GM12878 (cell line): Measurements from ENCODE around the gene LMAN1L. TPM values are rescaled to one million over a fixed set of nuclear protein-coding genes. Genes with fewer than 3 reads are reported as not detected.

ENCODE experiments used
- ATAC-seq: fragments of 200-7000 bp; cut with Tn5 transposase; 3 replicates; pipeline ENCODE4 v1.9.1; 2020; ENCODE audit warnings: mild to moderate bottlenecking, moderate library complexity
- BruUV-seq: library from RNA; stranded (reverse); fragments of 400-500 nt; replicated peaks from 2 replicates; lab custom pipeline; 2021; lab: Mats Ljungman, UMichigan
- CTCF ChIA-PET: fragments of 300-600 bp; sonication (Branson Sonifier 250); formaldehyde crosslinking; extraction: SDS; loops from one replicate; lab custom pipeline; 2021; ENCODE audit warnings: inconsistent platforms; lab: Yijun Ruan, JAX
- POLR2A ChIA-PET: fragments of 350-600 bp; formaldehyde crosslinking; extraction: SDS; loops from one replicate; lab custom pipeline; 2021; ENCODE audit warnings: inconsistent platforms; lab: Charles Lee
- RAD21 ChIA-PET: fragments of 300-600 bp; sonication (Branson Sonifier 250); formaldehyde crosslinking; loops from one replicate; lab custom pipeline; 2023; ENCODE audit warnings: antibody characterized with exemption; ENCODE audit not compliant: unreplicated experiment; lab: Charles Lee
- SMC1A ChIA-PET: fragments of 300-600 bp; sonication (Branson Sonifier 250); formaldehyde crosslinking; loops from one replicate; lab custom pipeline; 2023; ENCODE audit not compliant: unreplicated experiment, uncharacterized antibody; lab: Charles Lee
- DNase-seq: peaks from one replicate; pipeline ENCODE4 v3.0.0-alpha.2; 2011; ENCODE audit warnings: low read depth, low spot score
- FAIRE-seq: peaks from 3 replicates; lab custom pipeline; 2011; peaks lifted over from hg19 to GRCh38; lab: Jason Lieb, UNC
- H2AFZ ChIP-seq: 2 replicates; pipeline ENCODE4 v1.6.0; 2011; ENCODE audit warnings: low read depth, low read length, control low read depth; ENCODE audit not compliant: control insufficient read depth
- H3K27ac ChIP-seq: 2 replicates; pipeline ENCODE4 v1.5.1; 2011; ENCODE audit warnings: control low read depth; ENCODE audit not compliant: control insufficient read depth, insufficient read depth
- H3K27me3 ChIP-seq, 2 experiments: replicated peaks in 1 of 2; 2 replicates each; pipeline versions ENCODE4 v1.6.0 to v1.6.1; 2011; ENCODE audit warnings: low read length in 1 of 2; ENCODE audit not compliant: control insufficient read depth in 2 of 2, insufficient read depth in 2 of 2
- H3K36me3 ChIP-seq, 2 experiments: 2 replicates each; pipeline ENCODE4 v1.5.1; 2011; ENCODE audit warnings: low read length in 1 of 2; ENCODE audit not compliant: control insufficient read depth in 2 of 2, insufficient read depth in 2 of 2
- H3K4me1 ChIP-seq: 2 replicates; pipeline ENCODE4 v1.6.1; 2011; ENCODE audit warnings: mild to moderate bottlenecking, low read length, moderate library complexity, mixed read lengths; ENCODE audit not compliant: control insufficient read depth, insufficient read depth
- H3K4me2 ChIP-seq: 2 replicates; pipeline ENCODE4 v1.6.0; 2011; ENCODE audit warnings: control low read depth; ENCODE audit not compliant: control insufficient read depth, insufficient read depth
- H3K4me3 ChIP-seq: fragments of 200-600 bp; sonication (generic); 2 replicates; pipeline ENCODE4 v1.5.1; 2016
- H3K79me2 ChIP-seq: 2 replicates; pipeline ENCODE4 v1.6.0; 2011; ENCODE audit warnings: low read length; ENCODE audit not compliant: control insufficient read depth, insufficient read depth
- H3K9ac ChIP-seq: 2 replicates; pipeline ENCODE4 v1.8.0; 2011; ENCODE audit warnings: low read length, control low read depth, mixed read lengths; ENCODE audit not compliant: control insufficient read depth, insufficient read depth
- H3K9me3 ChIP-seq: replicated peaks from 3 replicates; pipeline ENCODE4 v1.5.1; 2011; ENCODE audit warnings: mild to moderate bottlenecking, low read length; ENCODE audit not compliant: control insufficient read depth, insufficient read depth
- H4K20me1 ChIP-seq: 2 replicates; pipeline ENCODE4 v1.6.0; 2011; ENCODE audit not compliant: control insufficient read depth, insufficient read depth
- ASH2L ChIP-seq: fragments of 300-600, 200-600 bp; sonication (generic); IDR thresholded peaks from 2 replicates; pipeline ENCODE4 v1.6.1; 2017; ENCODE audit warnings: low read depth, mild to moderate bottlenecking, borderline replicate concordance
- ATF7 ChIP-seq: fragments of 450-650 bp; IDR thresholded peaks from 2 replicates; pipeline ENCODE4 v1.6.1; 2016; ENCODE audit warnings: low read depth, mild to moderate bottlenecking
- CBFB ChIP-seq: IDR thresholded peaks from 2 replicates; pipeline ENCODE4 v1.6.1; 2016; ENCODE audit warnings: antibody characterized with exemption, low read depth
- CBX5 ChIP-seq: sonication (generic); IDR thresholded peaks from 2 replicates; pipeline ENCODE4 v1.6.1; 2016; ENCODE audit warnings: low read depth, moderate library complexity, mild to moderate bottlenecking, inconsistent platforms
- EED ChIP-seq: sonication (generic); IDR thresholded peaks from 2 replicates; pipeline ENCODE4 v1.6.1; 2016; ENCODE audit warnings: antibody characterized with exemption, low read depth
- KAT2A ChIP-seq: conservative IDR thresholded peaks from 2 replicates; pipeline ENCODE4 v1.6.1; 2011; ENCODE audit warnings: low read depth, low read length; ENCODE audit not compliant: control insufficient read depth
- MXI1 ChIP-seq: fragments of 150-350 bp; IDR thresholded peaks from 2 replicates; pipeline ENCODE4 v1.6.1; 2011; ENCODE audit warnings: low read depth, mild to moderate bottlenecking, inconsistent platforms, low read length, improper control_type of control experiment
- NR2F1 ChIP-seq: fragments of 450-650 bp; conservative IDR thresholded peaks from 2 replicates; pipeline ENCODE4 v1.6.1; 2017; ENCODE audit warnings: mild to moderate bottlenecking
- NRF1 ChIP-seq: conservative IDR thresholded peaks from 2 replicates; pipeline ENCODE4 v1.6.1; 2011; ENCODE audit warnings: mild to moderate bottlenecking, low read depth, low read length, improper control_type of control experiment
- PAX5 ChIP-seq: IDR thresholded peaks from 2 replicates; pipeline ENCODE4 v1.6.1; 2011; ENCODE audit warnings: low read depth, low read length, borderline replicate concordance
- PAX8 ChIP-seq: fragments of 450-650 bp; IDR thresholded peaks from 2 replicates; pipeline ENCODE4 v1.6.1; 2017; ENCODE audit warnings: mild to moderate bottlenecking, moderate library complexity
- POLR2AphosphoS5 ChIP-seq: IDR thresholded peaks from 2 replicates; pipeline ENCODE4 v1.6.1; 2011; ENCODE audit warnings: mild to moderate bottlenecking, low read length, inconsistent platforms
- RUNX3 ChIP-seq: IDR thresholded peaks from 2 replicates; pipeline ENCODE4 v1.6.1; 2012; ENCODE audit warnings: low read length, inconsistent platforms
- SMAD5 ChIP-seq: IDR thresholded peaks from 2 replicates; pipeline ENCODE4 v1.6.1; 2016; ENCODE audit warnings: antibody characterized with exemption, low read depth
- WRNIP1 ChIP-seq: IDR thresholded peaks from 2 replicates; pipeline ENCODE4 v1.6.1; 2011; ENCODE audit warnings: low read depth, low read length, improper control_type of control experiment, borderline replicate concordance
- WGBS: methylation state at CpG from one replicate; pipeline ENCODE4 v1.1.6; 2016; ENCODE audit warnings: low lambda C conversion rate; ENCODE audit not compliant: insufficient replicate concordance, insufficient coverage; ENCODE audit errors: missing lambda C conversion rate; 5-methylcytosine and 5-hydroxymethylcytosine counted together
- in situ Hi-C: fragments of 300-500 bp; cut with MboI; formaldehyde crosslinking; loops from 9 replicates; pipeline ENCODE4 v1.14.3; 2018; ENCODE audit warnings: mixed read lengths
- intact Hi-C: fragments of 100-400 bp; cut with micrococcal nuclease; formaldehyde crosslinking; loops from one replicate; pipeline ENCODE4 v1.14.2; 2022; ENCODE audit not compliant: unreplicated experiment
- polyA plus RNA-seq, 11 experiments: library from polyadenylated mRNA; depleted of rRNA in 4 of 11; unstranded in 6 of 11; stranded (reverse) in 5 of 11; fragments of >200 nt; fragmentation: Nextera tagmentation in 4 of 11; fragmentation: Illumina TruSeq in 1 of 11; extraction: Ambion mirVana in 4 of 11; extraction: Trizol in 1 of 11; gene quantifications; 1 replicate in 1 of 11; 2 replicates in 10 of 11; pipeline versions ENCODE4 v1.2.1 to v1.2.3, GENCODE V29; 2011 to 2016; ENCODE audit warnings: inconsistent platforms in 2 of 11, missing spikeins in 2 of 11, low read depth in 1 of 11
- total RNA-seq, 4 experiments: library from RNA; depleted of rRNA in 3 of 4; stranded (reverse); fragments of >200 nt in 3 of 4; fragmentation: Illumina TruSeq in 1 of 4; extraction: Trizol in 1 of 4; gene quantifications; 2 replicates each; pipeline versions ENCODE4 v1.2.1 to v1.2.3, GENCODE V29; 2013 to 2021
- TF ChIP-seq, protein P1 (sequence below): IDR thresholded peaks from 2 replicates; pipeline ENCODE4 v1.6.1; 2011; ENCODE audit warnings: mild to moderate bottlenecking, low read depth, low read length, moderate library complexity; ENCODE audit not compliant: insufficient replicate concordance
- TF ChIP-seq, protein P2 (sequence below): fragments of 450-650 bp; IDR thresholded peaks from 2 replicates; pipeline ENCODE4 v1.6.1; 2017; ENCODE audit warnings: borderline replicate concordance
- TF ChIP-seq, protein P3 (sequence below): fragments of 450-650 bp; formaldehyde crosslinking; IDR thresholded peaks from 2 replicates; pipeline ENCODE4 v1.4.0; 2020; ENCODE audit warnings: mild to moderate bottlenecking, moderate library complexity

LMAN1L gene
- total and polyA plus RNA-seq, 10 of the 15 experiments (the other 5 are each of a cell fraction or from before 2014, with no cell fraction given): not detected

- in situ Hi-C loops: no loop called here
- ChIA-PET RAD21 (interaction anchor here (0.7 to 5.6 kb wide), 10 partner anchors 11 to 93 kb away, joined by 3 to 57 read pairs (median 6); partner anchors contain the start of genes FAM219B and ULK3), CTCF (interaction anchor here (0.6 to 5.9 kb wide), 16 partner anchors 10 to 138 kb away, joined by 3 to 76 read pairs (median 6); partner anchors contain the start of genes SCAMP5 and ULK3), SMC1A (interaction anchor here (0.6 to 7.5 kb wide), 16 partner anchors 11 to 312 kb away, joined by 3 to 120 read pairs (median 5); partner anchors contain the start of genes FAM219B and MPI), POLR2A (interaction anchor here (0.9 to 5.8 kb wide), 11 partner anchors 9 to 81 kb away, joined by 3 to 80 read pairs (median 4); partner anchors contain the start of genes COX5A and SCAMP2)
- peak overlapping the region; percentile 90 for H3K4me2 ChIP-seq
- H3K4me1 ChIP-seq: peaks cover 46% of the 10 kb centered on the region
- BruUV-seq: no TSS peak
- no peaks in the 10 kb centered on the region for H3K27me3 ChIP-seq
- peak overlapping the region; percentile 35; the same call in 1 of the 2 replicates for H3K4me3 ChIP-seq
- H4K20me1 ChIP-seq: peaks cover 3% of the 10 kb centered on the region; the same call in 1 of the 2 replicates
- peak; percentile 79 for ATAC-seq
- WGBS: 3% methylated on average over 9 of the region's 9 CpGs
- intact Hi-C loops: loop anchor here (2.0 to 5.0 kb wide), 2 partner anchors 13 to 44 kb away; no protein-coding TSS in a partner anchor
- H3K9ac ChIP-seq: peak overlapping the region; percentile 30
- no peaks in the 10 kb centered on the region for H3K9me3 ChIP-seq
- peaks cover 6 to 8% of the 10 kb centered on the region in 2 experiments; a peak in 3 of 4 replicates for H3K36me3 ChIP-seq
- H3K79me2 ChIP-seq: peaks cover 40% of the 10 kb centered on the region
- FAIRE-seq: peak; percentile 38
- no peak overlapping the region for H2AFZ ChIP-seq
- DNase-seq: no peak
- peak overlapping the region; percentile 80 for H3K27ac ChIP-seq
- TF ChIP-seq ATF7: no peak
- peak; percentile 58 for TF ChIP-seq RUNX3
- TF ChIP-seq NR2F1: 0 out of 2 replicates have a peak, but pooled peaks have one; percentile 19
- 0 out of 2 replicates have a peak, but pooled peaks have one; percentile 15 for TF ChIP-seq MXI1
- peak; percentile 52 for TF ChIP-seq PAX5
- TF ChIP-seq EED: no peak
- TF ChIP-seq KAT2A: no peak
- no peak for TF ChIP-seq NRF1
- no peak for TF ChIP-seq SMAD5
- TF ChIP-seq CBX5: no peak
- 0 out of 2 replicates have a peak, but pooled peaks have one; percentile 41 for TF ChIP-seq WRNIP1
- TF ChIP-seq, protein P1, sequence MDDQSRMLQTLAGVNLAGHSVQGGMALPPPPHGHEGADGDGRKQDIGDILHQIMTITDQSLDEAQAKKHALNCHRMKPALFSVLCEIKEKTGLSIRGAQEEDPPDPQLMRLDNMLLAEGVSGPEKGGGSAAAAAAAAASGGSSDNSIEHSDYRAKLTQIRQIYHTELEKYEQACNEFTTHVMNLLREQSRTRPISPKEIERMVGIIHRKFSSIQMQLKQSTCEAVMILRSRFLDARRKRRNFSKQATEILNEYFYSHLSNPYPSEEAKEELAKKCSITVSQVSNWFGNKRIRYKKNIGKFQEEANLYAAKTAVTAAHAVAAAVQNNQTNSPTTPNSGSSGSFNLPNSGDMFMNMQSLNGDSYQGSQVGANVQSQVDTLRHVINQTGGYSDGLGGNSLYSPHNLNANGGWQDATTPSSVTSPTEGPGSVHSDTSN: no peak
- 0 out of 2 replicates have a peak, but pooled peaks have one; percentile 16 for TF ChIP-seq CBFB
- TF ChIP-seq, protein P2, sequence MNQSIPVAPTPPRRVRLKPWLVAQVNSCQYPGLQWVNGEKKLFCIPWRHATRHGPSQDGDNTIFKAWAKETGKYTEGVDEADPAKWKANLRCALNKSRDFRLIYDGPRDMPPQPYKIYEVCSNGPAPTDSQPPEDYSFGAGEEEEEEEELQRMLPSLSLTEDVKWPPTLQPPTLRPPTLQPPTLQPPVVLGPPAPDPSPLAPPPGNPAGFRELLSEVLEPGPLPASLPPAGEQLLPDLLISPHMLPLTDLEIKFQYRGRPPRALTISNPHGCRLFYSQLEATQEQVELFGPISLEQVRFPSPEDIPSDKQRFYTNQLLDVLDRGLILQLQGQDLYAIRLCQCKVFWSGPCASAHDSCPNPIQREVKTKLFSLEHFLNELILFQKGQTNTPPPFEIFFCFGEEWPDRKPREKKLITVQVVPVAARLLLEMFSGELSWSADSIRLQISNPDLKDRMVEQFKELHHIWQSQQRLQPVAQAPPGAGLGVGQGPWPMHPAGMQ: no peak
- no peak for TF ChIP-seq ASH2L
- no peak for TF ChIP-seq PAX8
- no peak for TF ChIP-seq POLR2AphosphoS5
- TF ChIP-seq, protein P3, sequence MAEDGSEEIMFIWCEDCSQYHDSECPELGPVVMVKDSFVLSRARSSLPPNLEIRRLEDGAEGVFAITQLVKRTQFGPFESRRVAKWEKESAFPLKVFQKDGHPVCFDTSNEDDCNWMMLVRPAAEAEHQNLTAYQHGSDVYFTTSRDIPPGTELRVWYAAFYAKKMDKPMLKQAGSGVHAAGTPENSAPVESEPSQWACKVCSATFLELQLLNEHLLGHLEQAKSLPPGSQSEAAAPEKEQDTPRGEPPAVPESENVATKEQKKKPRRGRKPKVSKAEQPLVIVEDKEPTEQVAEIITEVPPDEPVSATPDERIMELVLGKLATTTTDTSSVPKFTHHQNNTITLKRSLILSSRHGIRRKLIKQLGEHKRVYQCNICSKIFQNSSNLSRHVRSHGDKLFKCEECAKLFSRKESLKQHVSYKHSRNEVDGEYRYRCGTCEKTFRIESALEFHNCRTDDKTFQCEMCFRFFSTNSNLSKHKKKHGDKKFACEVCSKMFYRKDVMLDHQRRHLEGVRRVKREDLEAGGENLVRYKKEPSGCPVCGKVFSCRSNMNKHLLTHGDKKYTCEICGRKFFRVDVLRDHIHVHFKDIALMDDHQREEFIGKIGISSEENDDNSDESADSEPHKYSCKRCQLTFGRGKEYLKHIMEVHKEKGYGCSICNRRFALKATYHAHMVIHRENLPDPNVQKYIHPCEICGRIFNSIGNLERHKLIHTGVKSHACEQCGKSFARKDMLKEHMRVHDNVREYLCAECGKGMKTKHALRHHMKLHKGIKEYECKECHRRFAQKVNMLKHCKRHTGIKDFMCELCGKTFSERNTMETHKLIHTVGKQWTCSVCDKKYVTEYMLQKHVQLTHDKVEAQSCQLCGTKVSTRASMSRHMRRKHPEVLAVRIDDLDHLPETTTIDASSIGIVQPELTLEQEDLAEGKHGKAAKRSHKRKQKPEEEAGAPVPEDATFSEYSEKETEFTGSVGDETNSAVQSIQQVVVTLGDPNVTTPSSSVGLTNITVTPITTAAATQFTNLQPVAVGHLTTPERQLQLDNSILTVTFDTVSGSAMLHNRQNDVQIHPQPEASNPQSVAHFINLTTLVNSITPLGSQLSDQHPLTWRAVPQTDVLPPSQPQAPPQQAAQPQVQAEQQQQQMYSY (CRISPR knock-in tag): no peak
These were observed 45.2 kb downstream of the LMAN1L start for GRCh38 chr15:74857671-74858368.
